GM18499 (cell line): ENCODE data around the gene PPP2CA.
"Not testable (repeated sequence)": the region's sequence is repeated elsewhere in the genome, so short reads cannot be mapped to it uniquely, and the experiment has no call there.

Experiments used
- ATAC-seq: cut with Tn5 transposase; IDR thresholded peaks from one replicate; pipeline ENCODE4 v1.9.1; 2021; ENCODE audit warnings: moderate number of reproducible peaks; ENCODE audit not compliant: insufficient read depth, unreplicated experiment

The PPP2CA gene

GRCh38 chr5:134152173-134152832 is 73.6 kb downstream of the PPP2CA start:
- ATAC-seq, result not testable (repeated sequence)

- ATAC-seq, result no peak
These were observed 74.2 kb downstream of the PPP2CA start for GRCh38 chr5:134151723-134152122.

- ATAC-seq, result no peak
These were observed 76.1 kb downstream of the PPP2CA start for GRCh38 chr5:134149571-134150303.

- no peak for ATAC-seq
These were observed 76.8 kb downstream of the PPP2CA start for GRCh38 chr5:134148986-134149539.

- ATAC-seq, result no peak
These were observed 77.6 kb downstream of the PPP2CA start for GRCh38 chr5:134148316-134148715.

- ATAC-seq, result no peak
These were observed 79.0 kb downstream of the PPP2CA start for GRCh38 chr5:134146651-134147518.

- no peak for ATAC-seq
These were observed 79.9 kb downstream of the PPP2CA start for GRCh38 chr5:134145779-134146581.

- no peak for ATAC-seq
These were observed 80.7 kb downstream of the PPP2CA start for GRCh38 chr5:134145041-134145757.
